Measurements from ENCODE around the gene SLC48A1. TPM values are rescaled to one million over a fixed set of nuclear protein-coding genes. Genes with fewer than 3 reads are reported as not detected.
"Not testable (repeated sequence)": the region's sequence is repeated elsewhere in the genome, so short reads cannot be mapped to it uniquely, and the experiment has no call there.

The SLC48A1 gene
- total RNA-seq, 2 donors from 2014 or later: 22.1 to 28.9 TPM

DNA sequence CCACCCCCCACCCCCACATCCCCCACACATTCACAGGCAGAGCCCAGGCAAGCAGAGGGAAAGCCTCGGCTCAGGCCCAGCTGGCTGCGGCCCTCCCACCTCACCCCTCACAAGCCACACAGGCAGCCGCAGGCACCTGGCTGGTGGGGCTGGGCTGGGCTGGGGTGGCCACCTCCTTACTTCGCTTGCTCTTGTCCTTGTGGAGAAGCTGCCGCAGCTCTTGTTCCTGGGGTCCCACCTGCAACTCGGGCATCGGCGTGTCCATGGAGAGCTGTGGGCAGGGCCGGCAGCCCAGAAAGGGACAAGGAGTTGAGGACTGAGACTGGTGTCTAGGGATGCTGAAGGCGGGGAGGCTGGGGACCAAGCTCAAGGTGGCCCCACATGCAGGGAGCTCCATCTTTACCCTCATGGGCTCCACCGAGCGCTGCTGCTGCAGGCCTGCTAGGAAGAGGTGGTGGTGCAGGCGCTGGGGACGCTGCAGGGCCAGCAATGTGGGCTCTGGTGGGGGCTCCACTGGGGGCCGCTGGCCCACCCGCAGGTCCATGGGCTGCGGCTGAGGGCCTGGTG lies 25.4 kb downstream of the SLC48A1 start:
- no peak for ATAC-seq
- intact Hi-C loops (cut with DNase I): loop anchor here in 1 of 2 donors (5.0 kb wide), 1 partner anchor 39 kb away; no protein-coding TSS in a partner anchor
- DNase-seq: no peak

GRCh38 chr12:47799357-47799955 lies 26.4 kb downstream of the SLC48A1 start:
- ATAC-seq (peak; percentile 49 to 68), DNase-seq (peak; percentile 68)
- intact Hi-C loops (cut with DNase I): loop anchor here in 1 of 2 donors (5.0 kb wide), 1 partner anchor 38 kb away; no protein-coding TSS in a partner anchor

DNA sequence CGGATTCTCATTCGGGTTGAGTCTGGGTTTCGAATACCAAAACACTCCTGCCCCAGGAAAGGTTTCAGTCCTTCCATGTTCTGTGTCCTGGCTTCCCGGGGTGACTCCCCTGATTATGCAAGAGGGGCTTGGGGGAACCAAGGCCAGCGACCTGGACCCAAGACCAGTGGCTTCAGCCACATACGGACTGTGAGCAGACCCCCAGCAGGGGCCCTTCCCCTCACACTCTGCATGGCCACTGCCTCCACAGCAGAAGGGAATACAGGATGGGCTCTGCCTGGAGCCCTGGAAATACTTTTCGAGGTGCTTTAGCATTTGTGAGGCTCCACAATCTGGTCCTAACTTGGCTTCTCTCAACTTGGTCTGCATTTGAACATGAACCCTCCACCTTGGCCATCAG lies 27.5 kb downstream of the SLC48A1 start:
- intact Hi-C loops (cut with DNase I): loop anchor here in 1 of 2 donors (5.0 kb wide), 1 partner anchor 37 kb away; no protein-coding TSS in a partner anchor
- DNase-seq: no peak
- no peak for ATAC-seq

DNA sequence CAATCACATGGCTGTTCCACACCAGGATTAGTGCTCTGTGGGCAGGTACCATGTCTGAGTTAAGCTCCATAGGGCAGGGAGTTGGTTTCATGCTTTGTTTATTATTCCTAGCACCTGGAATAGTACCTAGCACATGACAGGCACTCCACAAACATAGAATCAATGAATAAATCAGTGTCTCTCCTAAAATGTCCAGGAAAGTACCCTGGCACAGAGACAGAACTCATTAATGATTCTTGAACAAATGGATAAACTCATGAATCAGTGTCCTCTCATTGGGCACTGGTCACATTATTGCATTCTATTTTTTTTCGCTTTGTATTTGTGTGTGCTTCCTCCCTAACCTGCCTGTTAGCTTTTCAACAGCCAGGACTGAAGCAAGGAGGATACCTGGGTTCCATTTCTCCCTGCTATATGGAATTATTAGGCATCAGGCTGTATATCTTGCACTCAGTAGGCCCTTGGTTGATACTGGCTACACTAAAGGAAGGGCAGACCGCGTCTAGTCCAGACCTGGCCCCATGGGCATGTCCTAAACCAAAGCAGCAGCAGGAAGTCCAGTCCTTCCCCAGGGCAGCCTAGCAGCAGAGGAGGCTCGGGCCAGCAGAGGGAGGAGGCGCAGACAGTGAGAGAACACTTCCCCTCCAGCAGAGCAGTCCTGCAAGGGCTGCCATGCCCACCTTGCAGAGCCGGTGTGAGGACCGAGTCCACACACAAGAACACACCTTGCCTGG lies 28.3 kb downstream of the SLC48A1 start:
- ATAC-seq: peak; percentile 27 to 32
- no peak for DNase-seq
- intact Hi-C loops (cut with DNase I): loop anchor here in 1 of 2 donors (5.0 kb wide), 1 partner anchor 36 kb away; no protein-coding TSS in a partner anchor

DNA sequence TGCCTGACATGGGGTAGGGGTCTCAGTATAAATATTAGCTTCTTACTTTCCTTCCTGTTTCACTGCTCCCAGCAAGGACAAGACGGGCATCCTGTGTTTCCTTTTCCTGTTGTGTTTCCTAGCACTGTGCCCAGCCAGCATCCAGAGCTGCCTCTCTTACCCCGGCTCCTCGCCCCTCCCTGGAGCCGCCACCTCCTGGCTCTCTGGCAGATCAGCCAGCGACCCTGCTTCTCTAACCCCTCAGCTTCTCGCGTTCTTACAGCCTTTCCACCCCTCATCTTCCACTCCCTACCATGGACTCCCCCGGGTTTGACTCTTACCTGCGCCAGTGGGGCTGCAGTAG lies 28.8 kb downstream of the SLC48A1 start:
- DNase-seq: no peak
- intact Hi-C loops (cut with DNase I): loop anchor here in 1 of 2 donors (5.0 kb wide), 1 partner anchor 35 kb away; no protein-coding TSS in a partner anchor
- ATAC-seq: no peak

- DNase-seq: no peak
- intact Hi-C loops (cut with DNase I): loop anchor here in 1 of 2 donors (5.0 kb wide), 1 partner anchor 35 kb away; no protein-coding TSS in a partner anchor
- ATAC-seq: no peak
Measured at GRCh38 chr12:47802312-47802711, 29.3 kb downstream of the SLC48A1 start.

- no peak for DNase-seq
- no peak for ATAC-seq
- intact Hi-C loops (cut with DNase I): loop anchor here in 1 of 2 donors (5.0 kb wide), 1 partner anchor 34 kb away; no protein-coding TSS in a partner anchor
Measured at GRCh38 chr12:47803191-47803875, 30.3 kb downstream of the SLC48A1 start.

GRCh38 chr12:47804171-47804570 lies 31.1 kb downstream of the SLC48A1 start:
- intact Hi-C loops (cut with DNase I): loop anchor here in 1 of 2 donors (5.0 kb wide), 1 partner anchor 33 kb away; no protein-coding TSS in a partner anchor
- ATAC-seq (no peak), DNase-seq (no peak)

DNA sequence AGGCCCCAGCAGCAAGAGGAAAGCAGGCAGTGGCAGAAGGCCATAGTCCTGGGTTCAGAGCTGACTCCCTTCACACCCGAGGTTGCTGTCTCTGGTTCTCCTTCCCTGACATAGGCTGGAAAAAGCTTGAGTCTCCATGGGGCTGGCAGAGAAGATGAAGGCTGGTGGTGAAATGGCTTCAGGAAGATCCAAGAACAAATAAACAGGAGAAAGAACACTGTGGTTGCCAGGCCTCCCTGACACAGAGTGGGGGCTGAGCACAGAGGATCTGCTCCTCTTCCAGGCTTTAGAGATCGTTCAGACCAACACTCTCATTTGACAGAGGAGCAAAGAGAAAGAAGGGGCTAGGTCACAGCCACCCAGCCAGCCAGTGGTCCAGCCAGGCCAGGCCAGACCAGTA lies 32.4 kb downstream of the SLC48A1 start:
- intact Hi-C loops (cut with DNase I): no loop called here
- DNase-seq: no peak

DNA sequence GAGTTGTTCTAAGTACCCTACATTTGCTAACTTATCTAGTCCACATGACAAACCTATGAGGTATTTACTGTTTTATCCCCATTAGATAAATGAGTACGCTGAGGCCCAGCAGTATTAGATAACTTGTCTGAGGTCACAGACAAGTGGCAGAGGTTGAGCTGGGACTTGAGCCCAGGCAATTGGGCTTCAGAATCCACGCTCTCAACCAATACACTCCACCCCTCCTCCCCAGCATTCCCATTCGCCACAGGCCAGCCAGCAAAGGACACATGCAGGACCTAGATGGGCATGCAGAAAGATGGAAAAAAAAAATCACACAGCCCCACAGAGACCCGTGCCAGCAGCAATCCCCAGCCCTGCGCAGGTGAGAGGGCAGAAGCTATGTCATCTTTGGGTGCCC lies 34.3 kb downstream of the SLC48A1 start:
- DNase-seq (no peak), ATAC-seq (peak; percentile 24 to 32)
- intact Hi-C loops (cut with DNase I): no loop called here

More for the DNA sequence above, 32.4 kb downstream of the SLC48A1 start:
- no peak for ATAC-seq

- peak; percentile 3 to 9 for ATAC-seq
- intact Hi-C loops (cut with DNase I): no loop called here
- DNase-seq: peak; percentile 70
Measured at GRCh38 chr12:47808050-47808449, 35.0 kb downstream of the SLC48A1 start.

GRCh38 chr12:47808574-47809365 lies 35.7 kb downstream of the SLC48A1 start:
- intact Hi-C loops (cut with DNase I): no loop called here
- DNase-seq: no peak
- ATAC-seq: no peak

DNA sequence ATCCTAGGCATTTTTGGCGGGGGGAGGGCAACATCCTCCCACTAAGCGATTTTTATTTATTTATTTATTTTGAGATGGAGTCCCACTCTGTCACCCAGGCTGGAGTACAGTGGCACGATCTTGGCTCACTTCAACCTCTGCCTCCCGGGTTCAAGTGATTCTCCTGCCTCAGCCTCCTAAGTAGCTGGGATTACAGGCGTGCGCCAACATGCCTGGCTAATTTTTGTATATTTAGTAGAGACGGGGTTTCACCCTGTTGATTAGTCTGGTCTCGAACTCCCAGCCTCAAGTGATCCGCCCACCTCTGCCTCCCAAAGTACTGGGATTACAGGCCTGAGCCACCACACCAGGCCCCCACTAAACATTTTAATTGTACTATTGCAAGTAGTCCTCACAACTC lies 36.5 kb downstream of the SLC48A1 start:
- intact Hi-C loops (cut with DNase I); DNase-seq; ATAC-seq: not testable (repeated sequence)

DNA sequence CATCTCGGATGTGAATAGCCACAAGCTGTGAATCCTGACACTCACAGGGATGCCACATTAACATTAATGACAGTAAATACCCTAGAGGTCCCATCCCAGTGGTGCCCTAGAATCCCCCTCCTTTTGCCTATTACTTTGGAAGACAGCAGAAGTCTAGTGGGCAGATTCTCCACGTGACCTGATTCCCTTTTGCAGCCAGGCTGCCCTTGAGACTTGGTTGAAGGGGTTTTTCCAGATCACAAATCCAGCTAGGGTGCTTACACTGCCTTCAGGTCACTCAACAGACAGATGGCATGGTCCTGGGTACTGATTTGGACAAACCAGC lies 38.0 kb downstream of the SLC48A1 start:
- intact Hi-C loops (cut with DNase I): no loop called here
- ATAC-seq: no peak
- no peak for DNase-seq

DNA sequence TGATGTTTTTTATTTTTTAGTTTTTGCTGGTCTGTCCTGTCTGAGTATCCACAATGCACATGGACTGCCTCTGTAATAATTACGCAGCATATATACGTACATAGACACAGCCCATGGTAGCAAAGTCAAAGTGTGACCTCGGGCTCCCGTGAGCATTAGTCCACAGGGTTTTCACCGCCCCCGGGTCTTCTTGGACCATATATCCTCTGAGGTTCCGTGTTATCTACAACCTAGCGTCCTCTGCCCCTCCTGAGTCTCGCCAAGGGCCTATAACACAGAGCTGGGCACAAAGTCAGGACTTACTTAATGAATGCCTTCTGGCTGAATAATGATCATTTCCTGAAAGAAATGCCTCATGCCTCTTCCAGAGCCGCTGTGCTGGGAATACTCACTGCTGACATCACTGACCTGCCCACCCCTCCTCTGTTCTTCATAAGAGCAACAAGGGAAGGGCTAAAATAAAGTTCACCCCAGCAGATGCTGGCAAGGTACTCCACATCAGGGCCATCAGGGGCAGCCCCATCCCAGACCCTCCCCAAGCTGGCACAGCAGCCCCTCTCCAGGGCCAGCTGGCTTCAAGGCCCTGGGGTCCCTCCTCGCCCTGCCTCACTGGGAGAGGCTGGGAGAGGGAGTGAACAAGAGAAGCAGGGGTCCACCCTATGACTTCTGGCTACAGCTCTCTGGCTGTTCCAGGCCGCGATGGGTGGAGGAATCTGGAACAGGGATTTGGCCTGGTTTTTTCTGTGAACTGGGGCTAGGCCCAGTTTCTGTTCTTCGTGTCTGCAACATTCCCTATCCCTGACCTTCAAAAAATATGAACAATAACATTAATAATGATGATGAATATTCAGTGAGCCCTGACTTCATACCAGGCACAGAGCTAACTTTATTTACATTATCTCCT lies 38.8 kb downstream of the SLC48A1 start:
- DNase-seq: peak; percentile 81
- peak; percentile 33 to 55 for ATAC-seq
- intact Hi-C loops (cut with DNase I): no loop called here

DNA sequence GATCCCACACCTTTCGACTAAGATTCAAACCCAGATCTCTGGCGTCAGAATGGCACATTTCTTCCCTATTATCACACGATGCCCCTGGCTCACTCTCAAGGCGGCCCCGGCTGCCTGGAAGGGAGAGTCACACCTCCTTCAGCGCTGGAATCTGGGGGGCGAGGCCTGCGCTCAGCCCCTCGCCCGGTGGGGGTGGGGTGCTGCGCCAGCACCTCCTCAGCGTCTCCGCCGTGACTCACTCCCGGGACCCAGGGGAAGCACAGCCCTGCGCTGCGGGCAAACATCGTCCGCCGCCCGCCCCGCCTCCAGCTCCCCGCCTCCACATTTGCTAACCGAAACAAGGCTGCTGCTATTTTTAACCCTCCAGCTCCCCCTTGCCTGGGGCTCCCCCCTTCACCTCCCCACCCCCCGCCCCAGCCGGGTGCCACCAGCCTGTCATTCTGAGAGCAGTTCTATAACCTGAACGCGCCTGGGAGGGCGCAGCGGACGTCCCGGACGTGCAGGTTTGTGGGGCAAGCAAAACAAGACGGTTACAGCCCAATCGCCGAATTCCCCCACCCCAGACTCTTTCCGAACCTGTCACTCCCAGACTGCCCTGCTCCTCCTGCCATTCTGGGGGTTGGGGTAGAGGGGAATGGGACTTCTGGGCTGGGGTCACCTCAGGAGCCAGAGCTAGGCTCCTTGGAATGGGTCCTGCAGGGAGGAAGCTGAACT lies 39.9 kb downstream of the SLC48A1 start:
- intact Hi-C loops (cut with DNase I): no loop called here
- ATAC-seq: peak; percentile 71 to 84
- DNase-seq: peak; percentile 93

- ATAC-seq (peak in 1 of 2 donors; percentile 2), DNase-seq (no peak)
- intact Hi-C loops (cut with DNase I): no loop called here
Measured at GRCh38 chr12:47813511-47814196, 40.6 kb downstream of the SLC48A1 start.

Measured in left cardiac atrium (tissue), 4 donors.